Middle frontal gyrus (tissue), 1 donor: Measurements from ENCODE around the gene KHK.
"Not testable (repeated sequence)": the region's sequence is repeated elsewhere in the genome, so short reads cannot be mapped to it uniquely, and the experiment has no call there.

ENCODE experiments used
- DNase-seq: peaks from one replicate; pipeline ENCODE4 v3.0.0-alpha.2; 2015; ENCODE audit warnings: low spot score; ENCODE audit errors: extremely low spot score

KHK gene

GRCh38 chr2:27095745-27096651 is 9.4 kb downstream of the KHK start:
- peak; percentile 61 for DNase-seq

DNA sequence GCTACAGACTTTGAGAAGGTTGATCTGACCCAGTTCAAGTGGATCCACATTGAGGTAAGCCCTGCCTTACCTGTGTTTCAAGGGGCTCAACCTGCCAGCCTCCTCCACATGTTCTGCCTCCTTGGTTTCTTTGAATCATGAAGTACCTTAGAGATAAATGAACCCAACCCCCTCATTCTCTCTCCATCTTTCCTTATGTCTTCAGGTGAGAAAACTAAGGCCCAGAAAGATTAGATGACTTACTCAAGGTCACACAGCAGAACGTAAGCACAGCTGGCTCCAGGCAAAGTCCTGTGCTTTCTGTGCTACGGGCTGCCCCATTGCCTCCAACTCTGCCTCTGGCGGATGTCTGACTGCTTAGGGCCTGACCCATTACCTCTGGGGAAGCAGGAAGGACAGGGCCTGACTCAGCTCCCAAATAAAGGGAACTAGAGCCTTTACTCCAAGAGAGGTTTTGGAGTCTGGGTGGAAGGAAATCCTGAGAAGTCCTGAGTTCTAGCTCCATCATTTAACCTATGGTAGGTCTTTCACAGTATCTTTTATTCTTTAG is 10.3 kb downstream of the KHK start:
- no peak for DNase-seq

GRCh38 chr2:27097341-27097740 is 10.8 kb downstream of the KHK start:
- no peak for DNase-seq

DNA sequence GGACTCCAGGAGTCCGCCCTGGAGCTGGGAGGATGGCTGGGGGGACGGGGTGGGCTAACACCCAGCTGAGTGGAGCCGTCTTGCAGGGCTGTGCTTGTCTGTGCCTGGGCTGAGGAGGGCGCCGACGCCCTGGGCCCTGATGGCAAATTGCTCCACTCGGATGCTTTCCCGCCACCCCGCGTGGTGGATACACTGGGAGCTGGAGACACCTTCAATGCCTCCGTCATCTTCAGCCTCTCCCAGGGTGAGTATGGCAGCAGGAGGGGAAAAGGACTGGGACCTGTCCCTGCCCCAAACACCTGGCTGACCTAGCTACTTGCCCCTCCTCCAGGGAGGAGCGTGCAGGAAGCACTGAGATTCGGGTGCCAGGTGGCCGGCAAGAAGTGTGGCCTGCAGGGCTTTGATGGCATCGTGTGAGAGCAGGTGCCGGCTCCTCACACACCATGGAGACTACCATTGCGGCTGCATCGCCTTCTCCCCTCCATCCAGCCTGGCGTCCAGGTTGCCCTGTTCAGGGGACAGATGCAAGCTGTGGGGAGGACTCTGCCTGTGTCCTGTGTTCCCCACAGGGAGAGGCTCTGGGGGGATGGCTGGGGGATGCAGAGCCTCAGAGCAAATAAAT is 12.9 kb downstream of the KHK start:
- DNase-seq = no peak

DNA sequence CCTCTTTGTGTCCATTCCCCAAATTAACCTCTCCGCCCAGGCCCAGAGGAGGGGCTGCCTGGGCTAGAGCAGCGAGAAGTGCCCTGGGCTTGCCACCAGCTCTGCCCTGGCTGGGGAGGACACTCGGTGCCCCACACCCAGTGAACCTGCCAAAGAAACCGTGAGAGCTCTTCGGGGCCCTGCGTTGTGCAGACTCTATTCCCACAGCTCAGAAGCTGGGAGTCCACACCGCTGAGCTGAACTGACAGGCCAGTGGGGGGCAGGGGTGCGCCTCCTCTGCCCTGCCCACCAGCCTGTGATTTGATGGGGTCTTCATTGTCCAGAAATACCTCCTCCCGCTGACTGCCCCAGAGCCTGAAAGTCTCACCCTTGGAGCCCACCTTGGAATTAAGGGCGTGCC is 13.5 kb downstream of the KHK start:
- no peak for DNase-seq

GRCh38 chr2:27102329-27102728 is 15.8 kb downstream of the KHK start:
- DNase-seq = no peak

DNA sequence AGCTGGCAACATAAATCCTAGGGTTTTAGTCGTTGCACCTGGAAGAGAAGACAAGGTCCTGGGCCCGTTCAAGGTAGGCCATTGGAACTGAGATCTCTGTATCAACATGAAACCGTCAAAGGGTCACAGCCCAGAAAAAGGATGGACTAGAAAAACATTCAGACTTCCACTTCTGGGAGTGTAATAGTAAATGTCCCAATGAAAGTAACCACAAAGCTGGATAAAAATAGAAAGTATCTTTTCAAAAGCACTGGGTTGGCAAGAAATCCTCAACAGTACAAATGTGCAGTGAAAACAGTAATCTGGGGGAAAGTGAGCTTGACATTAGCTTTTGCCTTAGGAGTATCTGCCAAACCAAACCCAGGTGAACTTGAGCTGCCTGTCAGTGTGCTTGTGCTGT is 19.4 kb downstream of the KHK start:
- DNase-seq = no peak

GRCh38 chr2:27108221-27108620 is 21.6 kb downstream of the KHK start:
- DNase-seq = no peak

GRCh38 chr2:27109083-27109482 is 22.5 kb downstream of the KHK start:
- DNase-seq = no peak

- DNase-seq = not testable (repeated sequence)
Observed at GRCh38 chr2:27110603-27111352, 24.2 kb downstream of the KHK start.

- not testable (repeated sequence) for DNase-seq
Observed at GRCh38 chr2:27111392-27112078, 25.0 kb downstream of the KHK start.

DNA sequence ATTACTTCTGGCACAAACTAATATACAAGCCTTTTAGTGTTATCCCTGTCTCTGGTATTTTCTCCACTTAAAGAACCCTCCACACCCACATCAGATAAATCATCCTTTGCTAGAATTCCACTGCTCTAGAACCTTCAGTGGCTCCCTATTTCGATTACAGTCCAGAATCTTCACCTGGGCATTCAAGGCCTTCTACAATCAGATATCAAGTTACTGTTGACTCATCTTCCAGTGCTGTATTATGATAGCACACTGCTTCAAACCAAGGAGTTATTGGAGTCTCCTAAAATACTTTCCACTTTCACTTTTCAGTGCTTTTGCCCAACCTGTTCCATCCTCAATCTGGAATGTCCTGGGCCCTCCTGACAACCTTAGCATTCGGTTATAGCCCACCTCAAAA is 28.9 kb downstream of the KHK start:
- DNase-seq = no peak

GRCh38 chr2:27117995-27118524 is 31.5 kb downstream of the KHK start:
- no peak for DNase-seq

- DNase-seq = no peak
Observed at GRCh38 chr2:27118525-27119329, 32.2 kb downstream of the KHK start, which contains the start of gene CGREF1. CGREF1 (minus strand) TSS chr2:27119128; CDS start chr2:27104366, 14,762 bp downstream.

DNA sequence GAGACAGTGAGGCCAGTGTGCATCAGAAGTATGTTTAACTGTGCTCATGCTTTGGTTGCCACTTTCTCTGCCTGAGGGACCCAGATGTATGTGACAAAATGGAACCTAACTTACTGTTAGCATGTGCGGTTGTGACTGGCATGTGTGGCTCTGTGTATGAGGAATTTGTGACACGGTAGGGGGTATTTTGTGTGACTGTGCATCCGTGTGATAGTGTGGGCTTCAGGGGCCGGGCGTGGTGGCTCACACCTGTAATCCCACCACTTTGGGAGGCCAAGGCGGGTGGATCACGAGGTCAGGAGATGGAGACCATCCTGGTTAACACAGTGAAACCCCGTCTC is 32.7 kb downstream of the KHK start:
- not testable (repeated sequence) for DNase-seq

DNA sequence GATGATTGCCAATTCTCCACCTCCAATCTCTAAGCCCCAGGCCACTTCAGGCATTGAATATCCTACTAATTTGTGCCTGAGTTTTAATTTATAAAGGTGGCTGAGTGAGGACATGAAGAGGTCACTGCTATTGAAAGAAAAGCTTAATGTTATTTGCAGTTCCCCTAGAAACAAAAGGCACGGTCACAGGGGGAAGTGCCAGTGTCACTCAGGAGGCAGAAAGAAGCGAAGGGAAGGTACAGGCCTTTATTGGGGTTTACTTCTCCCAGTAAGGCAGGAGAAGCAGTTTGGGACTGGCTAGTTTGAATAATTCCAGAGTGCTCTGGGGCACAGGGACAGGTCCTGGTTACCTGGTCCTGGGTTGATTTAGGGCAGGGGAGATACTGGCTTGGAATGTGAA is 35.3 kb downstream of the KHK start:
- no peak for DNase-seq

GRCh38 chr2:27122791-27123190 is 36.2 kb downstream of the KHK start:
- DNase-seq = no peak

DNA sequence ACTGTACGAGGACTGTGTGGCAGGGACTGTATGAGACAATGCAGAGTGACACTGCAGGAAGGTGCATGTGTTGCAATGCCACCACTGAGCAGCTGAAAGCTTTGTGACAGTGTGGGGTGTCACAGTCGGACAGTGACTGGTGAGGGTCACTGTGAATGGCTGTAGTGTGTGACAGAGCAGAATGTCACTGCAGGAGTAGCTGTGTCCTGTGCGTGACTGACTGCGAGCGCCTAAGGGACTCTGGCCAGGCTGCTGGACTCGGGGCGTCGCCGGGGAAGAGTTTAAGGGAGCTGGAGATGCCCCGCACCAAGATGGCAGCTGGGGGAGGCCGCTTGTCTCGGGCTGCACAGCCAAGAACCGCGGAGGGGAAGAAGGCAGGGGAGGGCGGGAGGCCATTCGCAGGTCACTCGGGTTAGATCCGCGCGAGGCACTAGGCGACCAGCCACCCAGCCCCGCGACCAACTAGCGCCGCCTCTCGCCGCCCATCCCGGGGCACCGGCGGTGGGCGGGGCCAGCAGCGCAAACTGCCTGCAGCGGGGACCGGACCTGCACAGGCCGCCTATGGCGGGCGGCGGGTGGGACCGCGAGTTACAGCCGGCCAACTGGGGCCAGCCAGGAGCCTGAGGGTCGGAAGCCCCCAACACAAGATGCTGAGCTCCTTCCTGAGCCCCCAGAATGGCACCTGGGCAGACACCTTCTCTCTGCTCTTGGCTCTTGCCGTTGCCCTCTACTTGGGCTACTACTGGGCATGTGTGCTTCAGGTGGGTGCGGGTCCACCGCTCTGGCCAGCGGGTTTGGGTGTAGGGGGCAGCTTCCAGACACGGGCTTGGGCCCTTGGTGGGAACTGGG is 37.0 kb downstream of the KHK start, which contains the start of gene ABHD1:
TSS of gene ABHD1 (plus strand) at position 514 of the 849 bp plus-strand sequence. CDS start at position 648, 134 bp downstream.
- DNase-seq = no peak

GRCh38 chr2:27125104-27125503 is 38.5 kb downstream of the KHK start:
- no peak for DNase-seq
